Liver (tissue), 9 donors: ENCODE data around the gene FRAT1. TPM values are rescaled to one million over a fixed set of nuclear protein-coding genes. Genes with fewer than 3 reads are reported as not detected.

Source experiments
- DNase-seq: peaks from one replicate; pipeline ENCODE4 v3.0.0-alpha.2; 2017; ENCODE audit warnings: low spot score
- H3K27ac ChIP-seq, 2 donors: one replicate each; pipeline ENCODE4 v1.7.0; 2013; ENCODE audit warnings: inconsistent platforms in 2 of 2, low read length in 2 of 2, control low read depth in 1 of 2, low read depth in 1 of 2, mild to moderate bottlenecking in 1 of 2
- H3K27me3 ChIP-seq, 4 donors: one replicate each; pipeline versions ENCODE4 v1.6.1 to v1.7.0; 2013; ENCODE audit warnings: low read length in 3 of 4, inconsistent platforms in 1 of 4, mild to moderate bottlenecking in 1 of 4, moderate library complexity in 1 of 4; ENCODE audit not compliant: control insufficient read depth in 4 of 4, insufficient read depth in 4 of 4
- H3K36me3 ChIP-seq, 4 donors: one replicate each; pipeline versions ENCODE4 v1.6.1 to v1.7.0; 2013; ENCODE audit warnings: low read length in 3 of 4, mild to moderate bottlenecking in 3 of 4, low read depth in 1 of 4, moderate library complexity in 1 of 4; ENCODE audit not compliant: control insufficient read depth in 4 of 4, insufficient read depth in 3 of 4
- H3K4me1 ChIP-seq, 4 donors: one replicate each; pipeline versions ENCODE4 v1.6.1 to v1.7.0; 2013; ENCODE audit warnings: low read length in 3 of 4, mild to moderate bottlenecking in 3 of 4, moderate library complexity in 1 of 4; ENCODE audit not compliant: control insufficient read depth in 4 of 4, insufficient read depth in 4 of 4
- H3K4me3 ChIP-seq, 3 donors: one replicate each; pipeline versions ENCODE4 v1.6.1 to v1.7.0; 2013; ENCODE audit warnings: low read length in 3 of 3, control low read depth in 1 of 3, low read depth in 1 of 3, mild to moderate bottlenecking in 1 of 3
- H3K9ac ChIP-seq, 2 donors: one replicate each; pipeline ENCODE4 v1.7.0; 2013; ENCODE audit warnings: low read length in 2 of 2, mild to moderate bottlenecking in 2 of 2, moderate library complexity in 2 of 2, control low read depth in 1 of 2, low read depth in 1 of 2
- H3K9me3 ChIP-seq, 4 donors: one replicate each; pipeline versions ENCODE4 v1.6.1 to v1.7.0; 2013; ENCODE audit warnings: low read length in 3 of 4; ENCODE audit not compliant: control insufficient read depth in 4 of 4
- EGR1 ChIP-seq, 2 donors: IDR thresholded peaks; 2 replicates each; pipeline ENCODE4 v1.6.1; 2016 to 2018; ENCODE audit warnings: antibody characterized with exemption in 2 of 2, low read depth in 2 of 2
- FOXA1 ChIP-seq: IDR thresholded peaks from 2 replicates; pipeline ENCODE4 v1.6.1; 2016; ENCODE audit warnings: antibody characterized with exemption
- FOXA2 ChIP-seq: IDR thresholded peaks from 2 replicates; pipeline ENCODE4 v1.6.1; 2016; ENCODE audit warnings: antibody characterized with exemption
- GABPA ChIP-seq, 2 donors: IDR thresholded peaks in 1 of 2; conservative IDR thresholded peaks in 1 of 2; 2 replicates each; pipeline ENCODE4 v1.6.1; 2016; ENCODE audit warnings: antibody characterized with exemption in 2 of 2, mild to moderate bottlenecking in 1 of 2, moderate library complexity in 1 of 2
- HNF4A ChIP-seq, 2 donors: conservative IDR thresholded peaks; 2 replicates each; pipeline ENCODE4 v1.6.1; 2016; ENCODE audit warnings: antibody characterized with exemption in 2 of 2, mild to moderate bottlenecking in 2 of 2
- HNF4G ChIP-seq: IDR thresholded peaks from 2 replicates; pipeline ENCODE4 v1.6.1; 2016; ENCODE audit warnings: antibody characterized with exemption
- JUND ChIP-seq, 2 donors: IDR thresholded peaks; 2 replicates each; pipeline ENCODE4 v1.6.1; 2016; ENCODE audit warnings: antibody characterized with exemption in 2 of 2
- NR2F2 ChIP-seq: IDR thresholded peaks from 2 replicates; pipeline ENCODE4 v1.6.1; 2016; ENCODE audit warnings: antibody characterized with exemption
- RAD21 ChIP-seq, 2 donors: IDR thresholded peaks; 2 replicates each; pipeline ENCODE4 v1.6.1; 2016; ENCODE audit warnings: antibody characterized with exemption in 2 of 2, mild to moderate bottlenecking in 2 of 2
- RXRA ChIP-seq, 2 donors: IDR thresholded peaks; 2 replicates each; pipeline ENCODE4 v1.6.1; 2017 to 2018; ENCODE audit warnings: antibody characterized with exemption in 2 of 2, mild to moderate bottlenecking in 1 of 2
- SP1 ChIP-seq: IDR thresholded peaks from 2 replicates; pipeline ENCODE4 v1.6.1; 2018; ENCODE audit warnings: antibody characterized with exemption, mild to moderate bottlenecking
- TAF1 ChIP-seq: conservative IDR thresholded peaks from 2 replicates; pipeline ENCODE4 v1.6.1; 2016; ENCODE audit warnings: antibody characterized with exemption, mild to moderate bottlenecking
- YY1 ChIP-seq: IDR thresholded peaks from 2 replicates; pipeline ENCODE4 v1.6.1; 2016; ENCODE audit warnings: antibody characterized with exemption, mild to moderate bottlenecking
- WGBS: extraction: QIAGEN DNeasy Blood & Tissue Kit; methylation state at CpG from one replicate; pipeline ENCODE4 v1.1.7; 2013; 5-methylcytosine and 5-hydroxymethylcytosine counted together
- polyA plus RNA-seq, 2 donors: library from polyadenylated mRNA; stranded (reverse) in 1 of 2; unstranded in 1 of 2; fragments of 200-250 nt in 1 of 2; fragments of >200 nt in 1 of 2; fragmentation: Nextera tagmentation in 1 of 2; extraction: Ambion mirVana in 1 of 2; gene quantifications; one replicate each; pipeline versions ENCODE4 v1.2.1 to v1.2.3, GENCODE V29; 2013 to 2015
- total RNA-seq, 2 donors: library from RNA; depleted of rRNA; stranded (reverse); fragments of >200 nt; gene quantifications; one replicate each; pipeline ENCODE4 v1.2.3, GENCODE V29; 2014
- TF ChIP-seq, protein P1 (sequence below): IDR thresholded peaks from 2 replicates; pipeline ENCODE4 v1.6.1; 2016; ENCODE audit warnings: antibody characterized with exemption
- TF ChIP-seq, protein P2 (sequence below): fragments of 150-350 bp; IDR thresholded peaks from 2 replicates; pipeline ENCODE4 v1.5.1; 2017; ENCODE audit warnings: improper control_type of control experiment, low read depth, low read length; ENCODE audit not compliant: missing input control
- TF ChIP-seq, protein P3 (sequence below): IDR thresholded peaks from 2 replicates; pipeline ENCODE4 v1.6.1; 2016; ENCODE audit warnings: antibody characterized with exemption, mild to moderate bottlenecking
- TF ChIP-seq, protein P4 (sequence below): IDR thresholded peaks from 2 replicates; pipeline ENCODE4 v1.6.1; 2016; ENCODE audit warnings: antibody characterized with exemption
- TF ChIP-seq, protein P5 (sequence below): IDR thresholded peaks from 2 replicates; pipeline ENCODE4 v1.6.1; 2016; ENCODE audit warnings: antibody characterized with exemption
- donor health status: healthy.
- donor health status: healthy.
- donor health status: healthy.
- donor health status: healthy.
- donor health status: healthy.

The FRAT1 gene
- total and polyA plus RNA-seq, 4 donors = 4.3 to 7.4 (median 5.2) TPM

DNA sequence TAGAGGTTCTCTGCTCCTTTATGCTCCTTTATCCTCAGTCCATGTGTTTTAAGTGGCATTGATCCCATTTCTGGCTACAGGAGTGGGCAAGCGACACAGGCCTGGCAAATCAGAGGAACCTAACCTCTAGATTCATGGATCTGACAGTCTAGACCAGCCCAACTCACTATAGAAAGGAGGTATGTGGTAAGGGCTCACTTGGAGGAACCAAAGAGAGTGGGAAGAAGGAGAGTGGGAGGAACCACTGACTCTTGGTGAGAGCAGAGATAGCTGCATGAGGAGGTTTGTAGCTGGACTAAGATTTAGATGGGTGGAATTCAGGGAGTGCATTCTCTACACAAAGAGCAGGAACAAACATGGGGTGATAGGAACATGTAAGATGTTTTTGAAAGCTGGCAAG, 11.6 kb upstream of the FRAT1 start:
- H3K27me3 ChIP-seq = no peaks in the 10 kb centered on the region
- H3K9ac ChIP-seq = peak overlapping the region in 1 of 2 donors; percentile 69
- 78% methylated on average over 1 of the region's 1 CpG for WGBS
- DNase-seq = no peak
- H3K4me1 ChIP-seq = peaks cover 2 to 12% (median 9%) of the 10 kb centered on the region in 4 donors
- H3K36me3 ChIP-seq = no peaks in the 10 kb centered on the region
- peak overlapping the region; percentile 91 to 93 for H3K27ac ChIP-seq
- TF ChIP-seq EGR1 (IDR thresholded peaks at IDR 0.05; ENCODE audit: low read depth in 2 of 2) (no peak), GABPA (IDR thresholded peaks at IDR 0.05 in 1 of 2, conservative IDR thresholded peaks at IDR 0.05 in 1 of 2) (no peak), SP1 (no peak), HNF4A (conservative IDR thresholded peaks at IDR 0.05) (no peak), FOXA1 (no peak), YY1 (no peak), HNF4G (no peak), RAD21 (IDR thresholded peaks at IDR 0.05) (no peak), NR2F2 (no peak), JUND (IDR thresholded peaks at IDR 0.05) (no peak), TAF1 (no peak), FOXA2 (no peak), RXRA (IDR thresholded peaks at IDR 0.05) (no peak)
- TF ChIP-seq, protein P1, sequence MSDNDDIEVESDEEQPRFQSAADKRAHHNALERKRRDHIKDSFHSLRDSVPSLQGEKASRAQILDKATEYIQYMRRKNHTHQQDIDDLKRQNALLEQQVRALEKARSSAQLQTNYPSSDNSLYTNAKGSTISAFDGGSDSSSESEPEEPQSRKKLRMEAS = no peak
- TF ChIP-seq, protein P2, sequence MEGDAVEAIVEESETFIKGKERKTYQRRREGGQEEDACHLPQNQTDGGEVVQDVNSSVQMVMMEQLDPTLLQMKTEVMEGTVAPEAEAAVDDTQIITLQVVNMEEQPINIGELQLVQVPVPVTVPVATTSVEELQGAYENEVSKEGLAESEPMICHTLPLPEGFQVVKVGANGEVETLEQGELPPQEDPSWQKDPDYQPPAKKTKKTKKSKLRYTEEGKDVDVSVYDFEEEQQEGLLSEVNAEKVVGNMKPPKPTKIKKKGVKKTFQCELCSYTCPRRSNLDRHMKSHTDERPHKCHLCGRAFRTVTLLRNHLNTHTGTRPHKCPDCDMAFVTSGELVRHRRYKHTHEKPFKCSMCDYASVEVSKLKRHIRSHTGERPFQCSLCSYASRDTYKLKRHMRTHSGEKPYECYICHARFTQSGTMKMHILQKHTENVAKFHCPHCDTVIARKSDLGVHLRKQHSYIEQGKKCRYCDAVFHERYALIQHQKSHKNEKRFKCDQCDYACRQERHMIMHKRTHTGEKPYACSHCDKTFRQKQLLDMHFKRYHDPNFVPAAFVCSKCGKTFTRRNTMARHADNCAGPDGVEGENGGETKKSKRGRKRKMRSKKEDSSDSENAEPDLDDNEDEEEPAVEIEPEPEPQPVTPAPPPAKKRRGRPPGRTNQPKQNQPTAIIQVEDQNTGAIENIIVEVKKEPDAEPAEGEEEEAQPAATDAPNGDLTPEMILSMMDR = no peak
- TF ChIP-seq, protein P3, sequence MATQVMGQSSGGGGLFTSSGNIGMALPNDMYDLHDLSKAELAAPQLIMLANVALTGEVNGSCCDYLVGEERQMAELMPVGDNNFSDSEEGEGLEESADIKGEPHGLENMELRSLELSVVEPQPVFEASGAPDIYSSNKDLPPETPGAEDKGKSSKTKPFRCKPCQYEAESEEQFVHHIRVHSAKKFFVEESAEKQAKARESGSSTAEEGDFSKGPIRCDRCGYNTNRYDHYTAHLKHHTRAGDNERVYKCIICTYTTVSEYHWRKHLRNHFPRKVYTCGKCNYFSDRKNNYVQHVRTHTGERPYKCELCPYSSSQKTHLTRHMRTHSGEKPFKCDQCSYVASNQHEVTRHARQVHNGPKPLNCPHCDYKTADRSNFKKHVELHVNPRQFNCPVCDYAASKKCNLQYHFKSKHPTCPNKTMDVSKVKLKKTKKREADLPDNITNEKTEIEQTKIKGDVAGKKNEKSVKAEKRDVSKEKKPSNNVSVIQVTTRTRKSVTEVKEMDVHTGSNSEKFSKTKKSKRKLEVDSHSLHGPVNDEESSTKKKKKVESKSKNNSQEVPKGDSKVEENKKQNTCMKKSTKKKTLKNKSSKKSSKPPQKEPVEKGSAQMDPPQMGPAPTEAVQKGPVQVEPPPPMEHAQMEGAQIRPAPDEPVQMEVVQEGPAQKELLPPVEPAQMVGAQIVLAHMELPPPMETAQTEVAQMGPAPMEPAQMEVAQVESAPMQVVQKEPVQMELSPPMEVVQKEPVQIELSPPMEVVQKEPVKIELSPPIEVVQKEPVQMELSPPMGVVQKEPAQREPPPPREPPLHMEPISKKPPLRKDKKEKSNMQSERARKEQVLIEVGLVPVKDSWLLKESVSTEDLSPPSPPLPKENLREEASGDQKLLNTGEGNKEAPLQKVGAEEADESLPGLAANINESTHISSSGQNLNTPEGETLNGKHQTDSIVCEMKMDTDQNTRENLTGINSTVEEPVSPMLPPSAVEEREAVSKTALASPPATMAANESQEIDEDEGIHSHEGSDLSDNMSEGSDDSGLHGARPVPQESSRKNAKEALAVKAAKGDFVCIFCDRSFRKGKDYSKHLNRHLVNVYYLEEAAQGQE = no peak
- TF ChIP-seq, protein P4, sequence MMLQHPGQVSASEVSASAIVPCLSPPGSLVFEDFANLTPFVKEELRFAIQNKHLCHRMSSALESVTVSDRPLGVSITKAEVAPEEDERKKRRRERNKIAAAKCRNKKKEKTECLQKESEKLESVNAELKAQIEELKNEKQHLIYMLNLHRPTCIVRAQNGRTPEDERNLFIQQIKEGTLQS = no peak
- TF ChIP-seq, protein P5, sequence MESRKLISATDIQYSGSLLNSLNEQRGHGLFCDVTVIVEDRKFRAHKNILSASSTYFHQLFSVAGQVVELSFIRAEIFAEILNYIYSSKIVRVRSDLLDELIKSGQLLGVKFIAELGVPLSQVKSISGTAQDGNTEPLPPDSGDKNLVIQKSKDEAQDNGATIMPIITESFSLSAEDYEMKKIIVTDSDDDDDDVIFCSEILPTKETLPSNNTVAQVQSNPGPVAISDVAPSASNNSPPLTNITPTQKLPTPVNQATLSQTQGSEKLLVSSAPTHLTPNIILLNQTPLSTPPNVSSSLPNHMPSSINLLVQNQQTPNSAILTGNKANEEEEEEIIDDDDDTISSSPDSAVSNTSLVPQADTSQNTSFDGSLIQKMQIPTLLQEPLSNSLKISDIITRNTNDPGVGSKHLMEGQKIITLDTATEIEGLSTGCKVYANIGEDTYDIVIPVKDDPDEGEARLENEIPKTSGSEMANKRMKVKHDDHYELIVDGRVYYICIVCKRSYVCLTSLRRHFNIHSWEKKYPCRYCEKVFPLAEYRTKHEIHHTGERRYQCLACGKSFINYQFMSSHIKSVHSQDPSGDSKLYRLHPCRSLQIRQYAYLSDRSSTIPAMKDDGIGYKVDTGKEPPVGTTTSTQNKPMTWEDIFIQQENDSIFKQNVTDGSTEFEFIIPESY = no peak
- no peaks in the 10 kb centered on the region for H3K9me3 ChIP-seq
- H3K4me3 ChIP-seq = no peak overlapping the region
